Lung (tissue), 12 donors: ENCODE measurements around the gene EIF2S2. TPM values are rescaled to one million over a fixed set of nuclear protein-coding genes. Genes with fewer than 3 reads are reported as not detected.

Experiments used
- ATAC-seq: fragments of 200-7000 bp; cut with Tn5 transposase; one replicate; pipeline ENCODE4 v1.9.1; 2020; ENCODE audit warnings: moderate number of reproducible peaks; ENCODE audit not compliant: insufficient read depth, low FRiP score
- DNase-seq, 3 donors: peaks; one replicate each; pipeline ENCODE4 v3.0.0-alpha.2; 2013 to 2017
- H3K27ac ChIP-seq, 2 donors: one replicate each; pipeline ENCODE4 v1.5.1; 2013; ENCODE audit warnings: mild to moderate bottlenecking in 2 of 2, moderate library complexity in 2 of 2, control low read depth in 1 of 2, inconsistent platforms in 1 of 2, low read depth in 1 of 2, low read length in 1 of 2
- H3K27me3 ChIP-seq, 3 donors: one replicate each; pipeline ENCODE4 v1.5.1; 2013; ENCODE audit warnings: low read length in 2 of 3; ENCODE audit not compliant: control insufficient read depth in 3 of 3, insufficient read depth in 3 of 3
- H3K36me3 ChIP-seq, 4 donors: one replicate each; pipeline ENCODE4 v1.5.1; 2013; ENCODE audit warnings: low read length in 4 of 4, mild to moderate bottlenecking in 1 of 4, moderate library complexity in 1 of 4; ENCODE audit not compliant: control insufficient read depth in 4 of 4, insufficient read depth in 4 of 4
- H3K4me1 ChIP-seq, 5 donors: one replicate each; pipeline ENCODE4 v1.5.1; 2013; ENCODE audit warnings: low read length in 5 of 5, mild to moderate bottlenecking in 2 of 5, moderate library complexity in 1 of 5; ENCODE audit not compliant: control insufficient read depth in 5 of 5, insufficient read depth in 5 of 5
- H3K4me3 ChIP-seq: one replicate; pipeline ENCODE4 v1.5.1; 2013; ENCODE audit warnings: mild to moderate bottlenecking, control low read depth, moderate library complexity
- H3K9ac ChIP-seq, 2 donors: one replicate each; pipeline ENCODE4 v1.5.1; 2013; ENCODE audit warnings: low read length in 2 of 2, control low read depth in 1 of 2; ENCODE audit not compliant: insufficient read depth in 1 of 2
- H3K9me3 ChIP-seq, 4 donors: one replicate each; pipeline ENCODE4 v1.5.1; 2013; ENCODE audit warnings: low read length in 3 of 4, mild to moderate bottlenecking in 1 of 4, moderate library complexity in 1 of 4; ENCODE audit not compliant: control insufficient read depth in 4 of 4, insufficient read depth in 3 of 4
- WGBS, 2 donors: extraction: QIAGEN DNeasy Blood & Tissue Kit; methylation state at CpG; one replicate each; pipeline ENCODE4 v1.1.7; 2013; 5-methylcytosine and 5-hydroxymethylcytosine counted together
- polyA plus RNA-seq, 2 donors: library from polyadenylated mRNA; stranded (reverse); fragments of 200-250 nt; gene quantifications; one replicate each; pipeline ENCODE4 v1.2.1, GENCODE V29; 2013
- total RNA-seq, 2 donors: library from RNA; depleted of rRNA in 1 of 2; stranded (reverse); fragments of >200 nt in 1 of 2; gene quantifications; one replicate each; pipeline ENCODE4 v1.2.1, GENCODE V29; 2014 to 2021
- TF ChIP-seq, protein P1 (sequence below): IDR thresholded peaks from 2 replicates; pipeline ENCODE4 v1.5.1; 2012; ENCODE audit warnings: mild to moderate bottlenecking; ENCODE audit errors: control extremely low read depth, extremely low read depth
- donor health status: control.
- donor health status: control.
- donor health status: Bipolar disorder and iron deficiency.
- donor health status: healthy.
- donor health status: DM: yes; HTN: yes; CAD: no.

EIF2S2 gene
- total and polyA plus RNA-seq, 4 donors = 37.5 to 69.7 (median 52.1) TPM

DNA sequence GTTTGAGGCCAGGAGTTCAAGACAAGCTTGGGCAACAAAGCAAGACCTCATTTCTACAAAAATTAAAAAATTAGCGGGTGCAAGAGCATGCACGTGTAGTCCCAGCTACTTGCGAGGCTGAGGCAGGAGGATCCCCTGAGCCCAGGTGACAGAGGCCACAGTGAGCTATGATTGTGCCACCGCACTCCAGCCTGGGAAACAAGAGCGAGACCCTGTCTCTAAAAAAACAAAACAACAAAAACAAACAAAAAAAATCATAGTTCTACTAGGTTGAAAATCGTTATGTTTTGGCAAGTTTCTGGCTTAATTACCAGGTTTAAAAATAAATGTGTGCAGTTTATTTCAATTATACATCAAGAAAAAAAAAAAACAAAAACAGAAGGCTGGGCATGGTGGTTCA is 2.6 kb downstream of the EIF2S2 start:
- no peak overlapping the region for H3K27ac ChIP-seq
- TF ChIP-seq, protein P1, sequence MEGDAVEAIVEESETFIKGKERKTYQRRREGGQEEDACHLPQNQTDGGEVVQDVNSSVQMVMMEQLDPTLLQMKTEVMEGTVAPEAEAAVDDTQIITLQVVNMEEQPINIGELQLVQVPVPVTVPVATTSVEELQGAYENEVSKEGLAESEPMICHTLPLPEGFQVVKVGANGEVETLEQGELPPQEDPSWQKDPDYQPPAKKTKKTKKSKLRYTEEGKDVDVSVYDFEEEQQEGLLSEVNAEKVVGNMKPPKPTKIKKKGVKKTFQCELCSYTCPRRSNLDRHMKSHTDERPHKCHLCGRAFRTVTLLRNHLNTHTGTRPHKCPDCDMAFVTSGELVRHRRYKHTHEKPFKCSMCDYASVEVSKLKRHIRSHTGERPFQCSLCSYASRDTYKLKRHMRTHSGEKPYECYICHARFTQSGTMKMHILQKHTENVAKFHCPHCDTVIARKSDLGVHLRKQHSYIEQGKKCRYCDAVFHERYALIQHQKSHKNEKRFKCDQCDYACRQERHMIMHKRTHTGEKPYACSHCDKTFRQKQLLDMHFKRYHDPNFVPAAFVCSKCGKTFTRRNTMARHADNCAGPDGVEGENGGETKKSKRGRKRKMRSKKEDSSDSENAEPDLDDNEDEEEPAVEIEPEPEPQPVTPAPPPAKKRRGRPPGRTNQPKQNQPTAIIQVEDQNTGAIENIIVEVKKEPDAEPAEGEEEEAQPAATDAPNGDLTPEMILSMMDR = no peak
- H3K27me3 ChIP-seq = no peaks in the 10 kb centered on the region
- H3K4me1 ChIP-seq = peaks cover 0 to 17% (median 7%) of the 10 kb centered on the region in 5 donors
- 89 to 96% methylated on average over 6 of the region's 6 CpGs for WGBS, 2 donors
- no peak for ATAC-seq
- H3K9ac ChIP-seq = no peak overlapping the region
- no peak for DNase-seq
- no peaks in the 10 kb centered on the region for H3K9me3 ChIP-seq
- no peak overlapping the region for H3K4me3 ChIP-seq
- peaks cover 5 to 24% (median 13%) of the 10 kb centered on the region in 4 donors for H3K36me3 ChIP-seq

DNA sequence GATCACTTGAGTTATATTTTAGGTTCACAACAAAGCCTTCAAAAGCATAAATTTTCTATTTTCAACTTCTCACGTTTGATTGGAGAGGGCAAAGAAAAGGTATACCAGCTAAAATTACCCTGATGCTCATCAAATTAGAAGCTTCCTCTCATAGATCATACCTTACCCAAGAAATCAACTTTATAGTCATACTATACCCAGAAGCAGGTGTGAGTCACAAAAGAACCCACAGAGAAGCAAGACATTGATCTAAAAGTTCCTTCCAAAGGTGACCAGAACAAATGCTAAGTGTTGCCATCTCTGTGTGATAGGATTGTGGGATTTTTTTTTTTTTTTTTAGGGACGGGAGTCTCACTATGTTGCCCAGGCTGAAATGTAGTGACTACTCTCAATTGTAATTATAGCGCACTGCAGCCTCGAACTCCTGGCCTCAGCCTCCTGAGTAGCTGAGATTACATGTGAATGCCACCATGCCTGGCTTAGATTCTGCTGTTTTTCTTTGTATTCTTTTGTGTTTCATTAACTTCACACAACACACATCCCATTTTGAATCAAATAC is 3.3 kb downstream of the EIF2S2 start:
- no peak overlapping the region for H3K27ac ChIP-seq
- H3K9ac ChIP-seq = no peak overlapping the region
- WGBS, 2 donors = 81 to 89% methylated on average over 4 of the region's 4 CpGs
- TF ChIP-seq, protein P1 = no peak
- peaks cover 9 to 31% (median 18%) of the 10 kb centered on the region in 4 donors for H3K36me3 ChIP-seq
- H3K27me3 ChIP-seq = no peaks in the 10 kb centered on the region
- peaks cover 0 to 19% (median 7%) of the 10 kb centered on the region in 5 donors for H3K4me1 ChIP-seq
- no peaks in the 10 kb centered on the region for H3K9me3 ChIP-seq
- DNase-seq (no peak), ATAC-seq (no peak)
- no peak overlapping the region for H3K4me3 ChIP-seq

DNA sequence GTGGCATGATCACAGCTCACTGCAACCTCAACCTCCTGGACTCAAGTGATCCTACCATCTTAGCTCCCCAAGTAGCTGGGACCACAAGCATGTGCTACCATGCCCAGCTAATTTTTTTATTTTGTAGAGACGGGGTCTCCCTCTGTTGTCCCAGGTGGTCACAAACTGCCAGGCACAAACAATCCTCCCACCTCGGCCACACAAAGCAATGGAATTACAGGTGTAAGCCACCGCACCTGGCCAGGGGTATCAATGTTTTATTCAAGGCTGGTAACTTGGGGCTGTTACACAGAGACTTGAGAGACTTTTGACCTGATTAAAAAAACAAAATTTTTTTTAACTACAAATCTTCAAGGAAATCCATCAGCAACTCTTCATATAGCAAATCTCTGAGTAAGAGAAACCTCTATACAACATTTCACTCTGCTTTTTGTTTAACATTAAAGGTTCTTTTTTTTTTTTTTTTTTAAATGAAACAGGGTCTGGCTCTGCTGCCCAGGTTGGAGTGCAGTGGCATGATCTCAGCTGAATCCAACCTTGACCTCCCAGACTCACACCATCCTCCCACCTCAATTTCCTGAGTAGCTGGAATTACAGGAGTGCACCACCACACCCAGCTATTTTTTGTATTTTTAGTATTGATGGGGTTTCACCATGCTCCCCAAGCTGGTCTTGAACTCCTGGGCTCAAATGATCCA is 5.9 kb downstream of the EIF2S2 start:
- Histone ChIP-seq H3K4me3 (no peak overlapping the region), H3K36me3 (peaks cover 14 to 42% (median 28%) of the 10 kb centered on the region in 4 donors), H3K9ac (no peak overlapping the region), H3K27ac (no peak overlapping the region), H3K9me3 (no peaks in the 10 kb centered on the region), H3K27me3 (no peaks in the 10 kb centered on the region), H3K4me1 (peaks cover 0 to 19% (median 7%) of the 10 kb centered on the region in 5 donors)
- no peak for DNase-seq
- no peak for ATAC-seq
- TF ChIP-seq, protein P1 = no peak
- WGBS, 2 donors = 93 to 99% methylated on average over 3 of the region's 3 CpGs
